HL-60 (cell line): ENCODE results near the gene TENM4.

Experiments used
- DNase-seq, 2 experiments: peaks; one replicate each; pipeline ENCODE4 v3.0.0-alpha.2; 2010 to 2020; ENCODE audit warnings: low read depth in 1 of 2, low spot score in 1 of 2
- H3K27ac ChIP-seq: fragments of 250-450 bp; sonication (Bioruptor Pico); replicated peaks from 2 replicates; pipeline ENCODE4 v1.5.1; 2020; ENCODE audit warnings: mild to moderate bottlenecking, moderate library complexity
- H3K27me3 ChIP-seq: fragments of 250-450 bp; sonication (Bioruptor Pico); 2 replicates; pipeline ENCODE4 v1.5.1; 2021; ENCODE audit warnings: mild to moderate bottlenecking, moderate library complexity; ENCODE audit not compliant: insufficient read depth, poor library complexity, severe bottlenecking
- H3K4me3 ChIP-seq: replicated peaks from 2 replicates; pipeline ENCODE4 v1.5.1; 2011; ENCODE audit warnings: mild to moderate bottlenecking, control low read depth, low read length; ENCODE audit not compliant: insufficient read depth
- GABPA ChIP-seq: IDR thresholded peaks from 2 replicates; pipeline ENCODE4 v1.6.1; 2012; ENCODE audit warnings: low read depth
- POLR2AphosphoS5 ChIP-seq: IDR thresholded peaks from 2 replicates; pipeline ENCODE4 v1.6.1; 2012; ENCODE audit warnings: low read depth
- REST ChIP-seq: IDR thresholded peaks from 2 replicates; pipeline ENCODE4 v1.6.1; 2012; ENCODE audit warnings: low read depth; ENCODE audit not compliant: insufficient replicate concordance
- SPI1 ChIP-seq: IDR thresholded peaks from 2 replicates; pipeline ENCODE4 v1.6.1; 2012; ENCODE audit warnings: low read depth, mild to moderate bottlenecking, borderline replicate concordance
- TF ChIP-seq, protein P1 (sequence below): IDR thresholded peaks from one replicate; pipeline ENCODE4 v1.5.1; 2011; ENCODE audit warnings: low read length, control low read depth, inconsistent platforms; ENCODE audit not compliant: insufficient read depth

Gene TENM4

DNA sequence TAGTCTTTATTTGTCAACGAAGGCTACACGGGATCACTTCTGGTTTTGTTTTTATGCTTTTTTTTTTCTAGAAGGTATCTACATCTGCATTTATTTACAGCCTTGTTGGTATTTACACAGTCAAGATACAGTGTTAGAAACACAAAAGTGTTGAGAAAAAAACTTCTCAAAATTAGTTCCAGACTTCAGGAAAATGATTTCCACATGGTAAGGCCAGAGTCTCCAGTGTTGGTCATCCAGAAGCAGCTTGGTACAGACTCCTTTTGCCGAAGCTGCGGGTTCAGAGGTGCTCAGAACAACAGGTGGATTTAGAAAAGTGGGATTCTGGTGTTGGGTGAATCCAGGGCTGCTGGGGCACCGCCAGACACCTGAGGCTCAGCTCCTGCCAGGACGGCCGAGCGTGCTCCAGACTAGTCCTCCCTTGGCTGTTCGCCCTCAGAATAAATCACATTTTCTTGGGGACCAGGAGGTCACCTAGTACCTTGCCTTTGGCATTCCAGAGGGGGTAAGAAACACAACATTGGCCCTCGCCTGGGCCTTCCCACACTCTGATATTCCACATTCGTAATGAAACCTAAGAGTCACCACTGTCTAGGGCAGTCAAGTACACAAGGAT, 787.4 kb downstream of the TENM4 start:
- H3K27me3 ChIP-seq, result no peaks in the 10 kb centered on the region
- H3K4me3 ChIP-seq, result no peak overlapping the region
- TF ChIP-seq REST (no peak), GABPA (no peak), POLR2AphosphoS5 (no peak), SPI1 (no peak)
- TF ChIP-seq, protein P1, sequence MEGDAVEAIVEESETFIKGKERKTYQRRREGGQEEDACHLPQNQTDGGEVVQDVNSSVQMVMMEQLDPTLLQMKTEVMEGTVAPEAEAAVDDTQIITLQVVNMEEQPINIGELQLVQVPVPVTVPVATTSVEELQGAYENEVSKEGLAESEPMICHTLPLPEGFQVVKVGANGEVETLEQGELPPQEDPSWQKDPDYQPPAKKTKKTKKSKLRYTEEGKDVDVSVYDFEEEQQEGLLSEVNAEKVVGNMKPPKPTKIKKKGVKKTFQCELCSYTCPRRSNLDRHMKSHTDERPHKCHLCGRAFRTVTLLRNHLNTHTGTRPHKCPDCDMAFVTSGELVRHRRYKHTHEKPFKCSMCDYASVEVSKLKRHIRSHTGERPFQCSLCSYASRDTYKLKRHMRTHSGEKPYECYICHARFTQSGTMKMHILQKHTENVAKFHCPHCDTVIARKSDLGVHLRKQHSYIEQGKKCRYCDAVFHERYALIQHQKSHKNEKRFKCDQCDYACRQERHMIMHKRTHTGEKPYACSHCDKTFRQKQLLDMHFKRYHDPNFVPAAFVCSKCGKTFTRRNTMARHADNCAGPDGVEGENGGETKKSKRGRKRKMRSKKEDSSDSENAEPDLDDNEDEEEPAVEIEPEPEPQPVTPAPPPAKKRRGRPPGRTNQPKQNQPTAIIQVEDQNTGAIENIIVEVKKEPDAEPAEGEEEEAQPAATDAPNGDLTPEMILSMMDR, result no peak
- no peak overlapping the region for H3K27ac ChIP-seq
- DNase-seq, result no peak

- DNase-seq, result no peak
- Histone ChIP-seq H3K27ac (no peak overlapping the region), H3K4me3 (no peak overlapping the region), H3K27me3 (no peaks in the 10 kb centered on the region)
- no peak for TF ChIP-seq REST
- TF ChIP-seq, protein P1, result no peak
- no peak for TF ChIP-seq GABPA
- no peak for TF ChIP-seq POLR2AphosphoS5
- no peak for TF ChIP-seq SPI1
Observed at GRCh38 chr11:78652843-78653239, 788.0 kb downstream of the TENM4 start.

- no peak for DNase-seq
- Histone ChIP-seq H3K27me3 (no peaks in the 10 kb centered on the region), H3K4me3 (no peak overlapping the region), H3K27ac (no peak overlapping the region)
- TF ChIP-seq REST (no peak), POLR2AphosphoS5 (no peak), GABPA (no peak), SPI1 (no peak)
- TF ChIP-seq, protein P1, result no peak
Observed at GRCh38 chr11:78651923-78652842, 788.6 kb downstream of the TENM4 start.
